SK-N-DZ (cell line): Measurements from ENCODE around the gene SLC8A1.

Experiments used
- DNase-seq: peaks from one replicate; pipeline ENCODE4 v3.0.0-alpha.2; 2015; ENCODE audit warnings: low spot score

Gene SLC8A1

GRCh38 chr2:40310303-40310702 is 141.6 kb downstream of the SLC8A1 start:
- no peak for DNase-seq

GRCh38 chr2:40304340-40304739 is 147.6 kb downstream of the SLC8A1 start:
- no peak for DNase-seq

- no peak for DNase-seq
These were observed 148.1 kb downstream of the SLC8A1 start for GRCh38 chr2:40303746-40304145.

DNA sequence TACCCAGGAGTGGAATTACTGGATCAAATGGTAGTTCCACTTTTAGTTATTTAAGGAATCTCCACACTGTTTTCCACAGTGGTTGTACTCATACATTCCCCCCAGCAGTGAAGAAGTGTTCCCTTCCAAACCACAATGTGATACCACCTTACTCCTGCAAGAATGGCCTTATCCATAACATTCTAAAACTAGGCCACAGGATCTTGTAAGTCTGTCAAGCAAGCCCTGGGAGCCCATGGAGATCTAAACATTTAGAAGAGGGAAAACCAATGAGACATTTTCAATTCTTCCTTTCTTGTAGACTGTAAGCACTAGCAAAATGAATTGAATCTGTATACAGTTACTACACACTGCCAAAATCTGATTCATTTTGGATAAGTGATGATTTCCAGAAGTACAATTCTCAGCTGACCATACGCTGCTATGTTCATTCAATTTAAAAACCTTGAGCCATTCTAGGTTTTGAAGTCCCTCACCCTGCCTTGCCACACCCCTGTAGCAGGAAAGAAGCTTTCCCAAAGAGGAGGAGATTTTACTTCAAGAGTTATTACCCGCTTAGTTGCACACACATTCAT is 149.1 kb downstream of the SLC8A1 start:
- DNase-seq: no peak

DNA sequence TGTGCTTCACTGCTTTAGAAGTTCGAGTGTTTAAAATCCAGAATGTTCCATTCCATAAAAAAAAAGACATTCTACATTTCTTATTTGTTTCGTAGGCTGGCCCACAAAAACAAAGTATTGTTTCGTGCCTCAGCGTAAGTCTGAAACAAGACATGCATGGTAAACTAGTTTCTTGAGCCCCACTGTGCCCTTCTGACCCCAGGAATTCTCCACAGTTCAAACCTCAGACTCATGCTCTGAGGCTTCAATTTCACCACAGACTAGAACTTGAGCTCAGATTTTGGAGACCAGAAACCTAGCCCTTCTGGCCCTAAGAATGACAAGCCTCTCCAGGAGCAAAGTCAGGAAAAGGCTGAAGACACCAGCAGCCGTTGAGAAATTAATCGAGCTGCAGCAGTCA is 151.5 kb downstream of the SLC8A1 start:
- no peak for DNase-seq

GRCh38 chr2:40299781-40300180 is 152.1 kb downstream of the SLC8A1 start:
- DNase-seq: no peak

- no peak for DNase-seq
These were observed 152.7 kb downstream of the SLC8A1 start for GRCh38 chr2:40299173-40299572.

DNA sequence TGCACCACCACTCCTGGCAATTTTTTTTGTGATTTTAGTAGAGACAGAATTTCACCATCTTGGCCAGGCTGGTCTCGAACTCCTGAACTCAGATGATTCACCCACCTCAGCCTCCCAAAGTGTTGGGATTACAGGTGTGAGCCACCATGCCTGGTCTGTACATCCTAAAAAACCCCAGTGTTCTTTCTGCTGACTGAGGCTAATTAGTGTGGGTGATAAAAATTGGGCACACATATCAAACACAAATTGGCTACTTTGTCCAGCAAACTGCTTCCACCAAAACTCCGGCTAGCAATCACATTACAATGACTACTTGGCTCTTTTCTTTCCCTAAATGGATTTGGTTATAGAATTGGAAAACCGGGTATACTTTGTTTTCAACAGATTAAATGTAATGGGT is 153.9 kb downstream of the SLC8A1 start:
- DNase-seq: no peak

GRCh38 chr2:40292291-40292690 is 159.6 kb downstream of the SLC8A1 start:
- no peak for DNase-seq

DNA sequence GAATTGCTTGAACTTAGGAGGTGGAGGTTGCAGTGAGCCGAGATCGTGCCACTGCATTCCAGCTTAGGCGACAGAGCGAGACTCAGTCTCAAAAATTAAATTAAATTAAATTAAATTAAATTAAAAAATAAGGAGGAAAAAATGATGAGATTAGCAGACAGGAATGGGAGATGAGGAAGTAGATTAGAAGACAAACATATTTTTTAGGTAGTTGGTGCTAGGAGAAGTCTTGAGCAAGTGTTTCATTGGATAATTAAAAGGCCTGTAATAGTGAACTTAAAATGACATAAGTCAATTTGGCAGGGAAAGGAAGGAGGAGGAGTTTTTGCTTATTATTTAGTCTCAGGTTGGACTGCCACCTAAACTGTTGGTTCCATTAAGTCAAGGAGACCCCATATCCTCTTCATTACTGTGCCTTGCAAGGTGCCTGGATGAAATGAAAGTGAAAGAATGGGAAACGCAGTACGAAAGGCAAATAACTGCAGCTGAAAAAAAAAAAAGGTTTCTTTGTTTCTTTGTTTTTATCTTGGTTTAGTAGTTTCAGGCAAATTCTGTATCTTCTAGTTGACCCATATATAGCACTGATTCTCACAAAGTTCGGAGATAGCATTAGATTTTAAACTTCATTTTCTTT is 162.0 kb downstream of the SLC8A1 start:
- DNase-seq: peak; percentile 15

DNA sequence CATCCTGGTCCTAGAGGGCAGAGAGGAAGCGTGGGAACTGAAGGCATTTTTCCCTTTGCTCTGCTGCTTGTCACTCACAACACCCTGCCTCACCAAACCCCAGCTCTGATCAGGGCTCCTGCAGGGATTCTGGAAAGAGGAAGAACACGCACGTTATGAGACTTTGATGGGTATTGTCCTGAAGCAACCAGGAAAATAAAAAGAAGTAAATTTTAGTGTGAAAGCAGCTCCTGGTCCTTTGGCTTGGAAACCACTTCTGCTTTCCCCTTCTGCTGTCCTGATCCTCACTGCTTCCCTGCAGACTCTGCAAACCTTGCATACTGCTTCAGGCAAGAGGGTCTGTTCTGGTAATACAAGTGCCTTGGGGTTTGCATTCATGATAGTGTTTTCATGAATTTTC is 164.1 kb downstream of the SLC8A1 start:
- no peak for DNase-seq

GRCh38 chr2:40287195-40287594 is 164.7 kb downstream of the SLC8A1 start:
- no peak for DNase-seq

GRCh38 chr2:40286721-40287120 is 165.2 kb downstream of the SLC8A1 start:
- DNase-seq: no peak

DNA sequence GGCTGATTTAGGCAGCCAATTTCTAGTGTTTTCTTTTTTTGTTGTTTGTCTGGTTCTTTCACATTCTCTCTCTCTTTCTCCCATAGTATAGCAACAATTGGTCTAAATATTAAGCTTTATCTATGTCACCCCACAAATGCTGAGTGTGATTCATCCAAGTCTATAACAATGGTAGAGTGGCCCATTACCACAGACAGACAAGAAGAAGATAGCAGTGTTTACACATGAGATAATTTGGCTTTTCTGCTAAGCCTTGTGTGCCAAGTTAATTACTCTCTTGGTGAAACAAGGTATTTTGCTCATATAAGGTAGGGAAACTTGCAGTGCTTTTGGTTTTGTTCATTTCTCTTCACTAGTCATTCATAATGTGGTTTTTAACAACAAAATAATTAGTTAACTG is 166.5 kb downstream of the SLC8A1 start:
- DNase-seq: no peak

DNA sequence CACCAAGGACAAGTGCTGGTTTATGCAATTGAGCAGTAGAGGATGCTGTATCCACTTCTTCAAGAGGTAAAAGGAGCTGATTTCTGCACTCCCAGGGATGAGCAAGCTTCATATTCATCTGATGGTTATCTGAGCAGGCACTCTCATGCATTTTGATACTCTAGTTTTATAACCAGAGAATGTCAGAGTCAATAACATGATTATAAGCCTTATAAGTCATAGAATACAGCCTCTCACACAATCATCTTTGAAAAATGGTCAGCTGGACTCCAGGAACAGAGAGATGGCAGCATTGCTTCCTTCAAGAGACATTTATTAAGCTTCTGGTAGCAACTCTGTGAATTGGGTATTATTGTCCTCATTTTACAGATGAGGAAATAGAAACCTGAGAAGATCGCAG is 167.1 kb downstream of the SLC8A1 start:
- DNase-seq: peak; percentile 27

DNA sequence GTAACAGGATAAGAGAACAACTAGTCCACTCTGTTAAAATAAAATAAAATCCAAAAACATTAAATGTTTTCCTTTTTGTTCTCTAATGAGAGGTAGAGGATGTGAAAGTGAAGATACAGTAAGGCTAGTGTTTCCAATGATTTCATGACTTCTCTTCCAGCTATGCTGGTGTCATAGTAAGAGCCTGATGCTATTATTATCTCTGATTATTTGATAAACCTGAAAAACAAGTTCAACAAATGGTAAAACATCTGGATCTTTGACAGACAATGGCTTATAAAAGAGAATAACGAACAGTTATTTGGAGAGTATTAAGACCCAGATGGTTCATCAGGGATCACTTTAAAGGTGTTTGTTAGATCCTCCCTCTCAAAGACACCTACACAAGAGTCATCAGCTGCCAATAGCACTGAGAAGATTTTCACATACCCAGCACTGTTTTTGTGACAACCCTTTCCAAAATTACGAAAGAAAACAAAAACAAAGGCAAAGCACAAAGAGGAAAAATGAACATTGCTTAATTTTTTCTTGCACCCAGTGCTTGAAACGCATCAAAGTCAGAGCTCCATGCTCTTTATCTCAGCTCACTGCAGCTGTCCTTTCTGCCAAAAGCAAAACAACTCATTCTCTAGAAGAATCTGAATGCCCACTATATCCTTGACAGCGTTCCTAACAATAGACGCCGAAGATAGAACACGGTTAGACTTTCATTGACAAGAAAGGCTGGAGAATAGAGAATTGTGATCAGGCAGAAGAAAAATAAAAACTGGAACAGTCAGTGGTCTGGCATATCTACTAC is 168.6 kb downstream of the SLC8A1 start:
- DNase-seq: no peak

GRCh38 chr2:40282428-40282827 is 169.5 kb downstream of the SLC8A1 start:
- DNase-seq: no peak

DNA sequence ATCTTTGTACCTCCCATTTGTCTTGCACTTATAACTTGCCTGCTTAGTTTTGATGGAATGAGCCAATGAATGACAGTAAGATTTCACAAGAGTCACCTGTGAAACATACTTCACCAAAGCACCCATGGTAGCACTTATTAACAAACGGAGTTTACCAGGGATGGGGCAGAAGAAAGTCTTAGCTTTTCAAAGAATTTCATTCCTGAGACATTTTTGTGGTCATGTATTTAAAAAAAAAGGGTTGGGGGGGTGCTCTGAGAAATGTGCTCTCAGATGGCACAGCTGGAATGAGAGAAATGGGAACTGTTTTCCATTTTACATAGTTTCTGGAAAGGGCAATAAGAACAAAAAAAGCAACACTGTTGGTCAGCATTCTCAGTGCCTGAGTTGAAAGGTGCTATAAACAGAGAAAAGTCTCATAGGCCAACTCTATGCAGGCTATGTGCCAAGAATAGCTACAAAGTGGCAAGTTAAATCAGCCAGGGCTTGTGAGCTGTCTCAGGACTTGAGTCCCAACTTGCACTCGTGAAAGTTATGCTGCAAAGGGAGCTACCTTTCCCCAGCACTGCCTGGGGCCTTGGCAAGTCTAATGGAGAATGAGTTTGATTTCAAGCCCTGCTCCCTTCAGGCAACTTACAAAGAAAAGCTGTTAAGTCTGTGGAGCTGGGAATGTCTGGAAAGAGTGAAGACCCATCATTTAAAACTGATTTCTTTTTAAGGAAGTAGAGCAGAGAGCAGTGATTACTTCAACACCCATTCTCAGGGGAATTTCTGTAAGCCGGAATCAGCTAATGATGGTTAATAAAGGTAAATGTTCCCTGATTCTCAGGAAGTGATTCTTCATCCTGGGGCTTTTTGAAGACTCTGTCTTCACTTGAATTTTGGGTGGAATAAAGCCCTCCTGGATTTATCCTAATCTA is 170.6 kb downstream of the SLC8A1 start:
- no peak for DNase-seq

GRCh38 chr2:40279482-40279881 is 172.4 kb downstream of the SLC8A1 start:
- no peak for DNase-seq

- no peak for DNase-seq
These were observed 172.9 kb downstream of the SLC8A1 start for GRCh38 chr2:40279001-40279400.

DNA sequence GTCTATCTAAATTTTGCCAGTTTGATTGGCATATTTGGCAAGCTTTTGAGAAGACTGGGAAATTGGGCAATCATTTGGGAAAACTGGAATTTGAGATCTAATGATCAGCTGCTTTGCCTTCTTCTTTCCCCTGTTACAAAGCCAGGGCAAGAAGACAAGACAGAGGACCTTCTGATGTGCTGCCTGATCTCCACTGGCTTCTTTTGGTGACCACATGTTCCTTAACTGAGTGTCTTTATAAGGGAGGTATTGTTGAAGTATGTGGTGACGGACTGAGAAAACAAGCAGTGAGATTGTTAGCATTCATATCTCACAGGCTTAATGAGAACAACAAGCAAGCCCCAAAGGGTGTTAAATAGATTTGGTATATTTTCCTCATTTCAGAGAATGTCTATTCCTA is 175.8 kb downstream of the SLC8A1 start:
- no peak for DNase-seq

GRCh38 chr2:40274270-40274669 is 177.6 kb downstream of the SLC8A1 start:
- no peak for DNase-seq
